Measurements from ENCODE around the gene CCDC43. TPM values are rescaled to one million over a fixed set of nuclear protein-coding genes. Genes with fewer than 3 reads are reported as not detected.
A peak's percentile ranks its signal among the peaks of the same experiment; 100 is the strongest.
"Not testable (repeated sequence)": the region's sequence is repeated elsewhere in the genome, so short reads cannot be mapped to it uniquely, and the experiment has no call there.

CCDC43 gene, protein sequence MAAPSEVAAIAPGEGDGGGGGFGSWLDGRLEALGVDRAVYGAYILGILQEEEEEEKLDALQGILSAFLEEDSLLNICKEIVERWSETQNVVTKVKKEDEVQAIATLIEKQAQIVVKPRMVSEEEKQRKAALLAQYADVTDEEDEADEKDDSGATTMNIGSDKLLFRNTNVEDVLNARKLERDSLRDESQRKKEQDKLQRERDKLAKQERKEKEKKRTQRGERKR
- 20.4 TPM for polyA plus RNA-seq (2012; ENCODE audit: missing spikeins)

DNA sequence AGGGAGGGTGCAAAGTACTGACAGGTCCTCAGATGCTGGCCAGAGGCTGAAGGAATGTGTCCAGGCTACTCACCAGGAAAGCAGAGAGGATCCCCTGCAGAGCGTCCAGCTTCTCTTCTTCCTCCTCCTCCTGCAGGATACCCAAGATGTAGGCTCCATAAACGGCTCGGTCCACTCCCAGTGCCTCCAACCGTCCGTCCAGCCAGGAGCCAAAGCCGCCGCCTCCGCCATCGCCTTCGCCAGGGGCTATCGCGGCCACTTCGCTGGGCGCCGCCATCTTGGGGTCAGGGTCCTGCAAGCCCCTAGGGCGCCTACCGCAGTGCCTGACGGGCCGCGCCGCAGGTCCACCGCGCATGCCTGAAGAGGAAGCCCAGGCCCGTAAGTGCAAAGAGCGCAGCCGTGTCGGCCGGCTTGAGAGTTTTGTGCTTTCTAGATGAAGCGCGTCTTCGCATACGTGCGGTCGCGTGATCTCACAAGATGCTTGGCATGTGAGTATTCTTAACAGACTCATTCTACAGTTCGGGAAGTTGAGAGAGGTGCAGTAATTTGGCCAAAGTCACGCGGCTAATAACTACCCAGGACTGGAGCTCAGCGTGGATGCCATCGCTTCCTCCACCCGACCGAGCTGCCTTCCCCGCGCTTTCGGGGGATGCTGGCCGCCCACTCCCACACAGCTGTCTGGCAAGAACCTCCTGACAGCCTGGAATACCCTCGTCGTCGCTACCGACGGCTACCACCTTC, at the start of gene CCDC43:
TSS of gene CCDC43 (minus strand) at position 300 of the 741 bp plus-strand sequence. CDS start at position 277, 23 bp downstream.
- peak; percentile 94 for FAIRE-seq
- TF ChIP-seq TAF1 (IDR thresholded peaks at IDR 0.05; ENCODE audit: borderline replicate concordance, low read depth, low read length) (peak; percentile 92), POLR2AphosphoS5 (IDR thresholded peaks at IDR 0.05; ENCODE audit: low read depth, low read length) (peak; percentile 87), POLR2A (IDR thresholded peaks at IDR 0.05; ENCODE audit: low read depth, low read length) (peak; percentile 93)
- peak; percentile 89 for DNase-seq (ENCODE audit: insufficient read length)

DNA sequence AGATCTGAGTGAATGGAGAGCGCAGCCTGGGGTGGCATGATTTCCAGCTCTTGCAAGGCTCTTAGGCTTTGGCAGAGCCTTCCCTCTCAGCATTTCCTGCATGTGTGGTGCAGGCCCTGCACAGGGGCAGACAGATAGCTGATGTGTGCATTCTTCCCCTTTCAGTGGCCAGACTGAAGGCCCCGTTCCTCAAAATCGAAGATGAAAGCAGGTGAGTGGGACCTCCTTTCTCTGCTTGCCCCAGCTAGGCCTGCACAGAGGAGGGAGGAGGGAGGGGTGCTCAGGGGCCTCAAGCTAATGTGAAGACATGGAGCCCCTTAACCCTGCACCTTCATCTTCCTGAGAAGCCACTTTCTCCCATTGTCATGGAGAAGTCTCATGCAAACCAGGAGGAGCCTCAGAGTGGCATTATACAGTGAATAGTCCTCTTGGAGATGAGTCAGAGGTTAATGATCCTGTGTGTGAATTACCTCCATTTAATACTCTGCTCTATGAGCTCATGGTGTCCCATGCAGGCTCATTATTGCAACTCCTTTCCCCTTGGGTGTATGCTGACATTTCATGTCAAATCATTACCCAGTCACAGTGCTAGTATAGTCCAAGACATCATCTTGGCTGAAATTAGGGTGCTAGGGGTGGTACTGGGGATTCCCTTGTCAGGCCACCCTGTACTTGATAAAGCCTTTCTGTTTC, 48.8 kb upstream of the CCDC43 start:
- FAIRE-seq (no peak), DNase-seq (ENCODE audit: insufficient read length) (no peak)
- no peak for TF ChIP-seq TAF1 (IDR thresholded peaks at IDR 0.05; ENCODE audit: borderline replicate concordance, low read depth, low read length)
- no peak for TF ChIP-seq POLR2A (IDR thresholded peaks at IDR 0.05; ENCODE audit: low read depth, low read length)
- TF ChIP-seq POLR2AphosphoS5 (IDR thresholded peaks at IDR 0.05; ENCODE audit: low read depth, low read length): no peak

DNA sequence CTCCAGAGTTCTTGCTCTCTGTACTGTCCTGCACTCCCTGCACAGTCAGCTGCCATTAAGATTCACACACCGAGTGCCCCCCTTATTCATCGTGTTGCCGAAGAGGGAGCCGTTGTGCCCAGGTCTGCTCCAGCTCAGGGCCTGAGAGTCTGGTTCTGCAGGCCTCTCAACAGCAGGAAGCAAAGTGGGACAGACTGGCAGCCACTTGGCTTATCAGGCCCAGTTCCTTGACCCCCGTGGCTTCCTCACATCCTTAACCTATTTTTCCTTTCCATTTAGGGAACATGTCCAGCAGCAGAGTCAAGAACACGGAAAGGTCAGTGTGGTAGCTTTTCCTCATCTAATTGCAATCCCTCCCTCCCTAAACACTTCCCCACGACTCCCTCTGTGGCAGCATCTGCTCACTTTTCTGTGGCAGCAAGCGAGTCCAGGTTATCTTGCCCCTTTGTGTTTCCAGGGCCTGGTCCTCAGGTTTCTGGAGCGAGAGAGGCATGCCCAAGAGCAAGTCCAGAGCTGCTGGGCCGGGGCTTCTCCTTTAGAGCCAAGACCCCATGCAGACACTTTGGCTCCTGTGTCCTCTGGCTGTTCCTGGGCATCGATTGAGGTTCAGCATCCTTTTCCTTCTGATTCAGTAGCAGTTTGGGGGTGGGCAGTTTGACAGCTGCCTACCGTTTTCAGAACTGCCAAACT, 47.1 kb upstream of the CCDC43 start:
- TF ChIP-seq POLR2A (IDR thresholded peaks at IDR 0.05; ENCODE audit: low read depth, low read length): no peak
- no peak for TF ChIP-seq TAF1 (IDR thresholded peaks at IDR 0.05; ENCODE audit: borderline replicate concordance, low read depth, low read length)
- no peak for TF ChIP-seq POLR2AphosphoS5 (IDR thresholded peaks at IDR 0.05; ENCODE audit: low read depth, low read length)
- FAIRE-seq (no peak), DNase-seq (ENCODE audit: insufficient read length) (no peak)

DNA sequence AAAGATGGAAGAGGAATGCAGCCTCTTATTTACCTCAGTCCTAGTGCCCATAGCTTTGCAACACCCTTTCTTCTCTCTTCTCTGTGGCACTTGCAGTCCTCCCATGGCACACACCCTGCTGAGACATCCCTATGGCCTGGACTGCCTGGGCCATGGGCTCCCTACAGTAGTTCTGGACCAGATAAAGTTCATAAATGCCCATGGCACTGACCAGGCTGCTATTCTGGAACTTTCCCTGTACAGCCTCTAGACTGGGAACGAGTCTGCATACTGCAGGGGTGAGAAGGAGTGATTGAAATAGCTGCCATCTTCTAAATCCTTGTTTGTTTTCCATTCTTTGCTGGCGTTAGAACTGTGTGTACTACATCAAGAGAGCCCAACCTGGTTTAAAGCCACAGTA, 44.7 kb upstream of the CCDC43 start:
- DNase-seq (ENCODE audit: insufficient read length): no peak
- no peak for TF ChIP-seq TAF1 (IDR thresholded peaks at IDR 0.05; ENCODE audit: borderline replicate concordance, low read depth, low read length)
- TF ChIP-seq POLR2AphosphoS5 (IDR thresholded peaks at IDR 0.05; ENCODE audit: low read depth, low read length): no peak
- TF ChIP-seq POLR2A (IDR thresholded peaks at IDR 0.05; ENCODE audit: low read depth, low read length): no peak
- FAIRE-seq: no peak

DNA sequence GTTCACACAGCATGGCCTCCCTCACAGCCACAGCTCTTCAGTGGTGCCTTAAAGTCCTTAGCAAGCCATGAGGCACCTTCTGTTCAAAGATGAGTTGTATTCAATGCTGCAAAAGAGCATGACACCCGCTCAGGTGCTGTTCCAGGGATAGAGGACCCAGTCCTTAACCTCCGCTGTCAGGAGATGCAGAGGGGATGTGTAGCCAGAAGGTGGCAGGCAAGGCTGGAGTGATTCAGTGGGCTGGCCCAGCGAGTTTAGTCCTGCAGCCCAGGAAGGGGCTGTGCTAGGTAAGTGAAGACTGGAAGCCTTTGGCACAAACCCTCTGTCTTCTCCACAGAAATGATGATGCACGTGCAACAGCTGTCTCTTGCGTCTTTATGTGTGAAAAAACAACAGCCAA, 44.2 kb upstream of the CCDC43 start:
- DNase-seq (ENCODE audit: insufficient read length): no peak
- no peak for FAIRE-seq
- TF ChIP-seq POLR2A (IDR thresholded peaks at IDR 0.05; ENCODE audit: low read depth, low read length): no peak
- TF ChIP-seq TAF1 (IDR thresholded peaks at IDR 0.05; ENCODE audit: borderline replicate concordance, low read depth, low read length): no peak
- TF ChIP-seq POLR2AphosphoS5 (IDR thresholded peaks at IDR 0.05; ENCODE audit: low read depth, low read length): no peak

DNA sequence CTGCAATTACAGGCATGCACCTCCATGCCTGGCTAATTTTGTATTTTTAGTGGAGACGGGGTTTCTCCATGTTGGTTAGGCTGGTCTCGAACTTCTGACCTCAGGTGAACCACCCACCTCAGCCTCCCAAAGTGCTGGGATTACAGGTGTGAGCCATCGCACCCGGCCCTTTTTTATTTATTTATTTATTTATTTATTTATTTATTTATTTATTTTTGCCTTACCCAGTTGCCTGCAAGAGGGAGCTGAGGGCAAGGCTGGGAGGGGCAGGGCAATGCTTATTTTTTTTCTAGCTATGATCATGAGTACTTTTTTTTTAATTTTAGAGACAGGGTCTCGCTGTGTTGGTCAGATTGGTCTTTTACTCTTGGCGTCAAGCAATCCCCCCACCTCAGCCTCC, 36.5 kb upstream of the CCDC43 start:
- FAIRE-seq; DNase-seq (ENCODE audit: insufficient read length): not testable (repeated sequence)

DNA sequence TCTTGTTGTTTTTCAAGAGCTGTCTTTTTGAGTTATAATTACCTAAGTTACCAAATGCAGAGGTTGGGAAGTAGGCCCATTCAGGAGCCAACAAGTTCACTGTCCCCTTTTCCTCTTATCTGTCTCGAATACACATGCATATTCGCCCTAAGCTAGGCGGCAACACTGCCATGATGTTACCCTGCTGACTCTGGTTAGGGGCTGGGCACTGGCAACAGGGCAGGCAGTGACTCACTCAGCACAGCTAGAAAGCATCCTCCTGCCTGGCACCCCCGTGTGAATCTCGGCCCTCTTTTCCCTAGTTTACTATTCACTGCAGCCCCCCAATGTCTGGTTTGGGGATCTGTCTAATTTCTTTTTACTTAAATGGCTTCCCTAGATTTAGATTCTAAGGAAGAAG, 32.7 kb upstream of the CCDC43 start:
- FAIRE-seq (no peak), DNase-seq (ENCODE audit: insufficient read length) (no peak)
- no peak for TF ChIP-seq POLR2AphosphoS5 (IDR thresholded peaks at IDR 0.05; ENCODE audit: low read depth, low read length)
- no peak for TF ChIP-seq POLR2A (IDR thresholded peaks at IDR 0.05; ENCODE audit: low read depth, low read length)
- TF ChIP-seq TAF1 (IDR thresholded peaks at IDR 0.05; ENCODE audit: borderline replicate concordance, low read depth, low read length): no peak

DNA sequence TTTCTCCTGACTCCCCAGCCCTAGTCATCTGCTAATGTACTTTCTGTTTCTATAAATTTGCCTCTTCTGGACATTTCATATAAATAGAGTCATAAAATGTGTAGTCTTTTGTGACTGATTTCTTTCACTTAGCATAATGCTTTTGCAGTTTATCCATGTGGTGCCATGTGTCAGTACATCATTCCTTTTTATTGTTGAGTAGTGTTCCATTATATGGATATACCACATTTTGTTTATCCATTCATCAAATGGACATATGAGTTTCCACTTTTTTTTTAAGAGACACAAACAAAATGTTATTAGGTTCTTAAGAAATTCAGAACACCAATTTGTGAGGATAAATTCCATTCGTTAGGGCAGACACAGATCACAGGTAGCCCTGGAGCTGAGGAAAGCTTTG, 29.9 kb upstream of the CCDC43 start:
- FAIRE-seq: no peak
- DNase-seq (ENCODE audit: insufficient read length): no peak
- TF ChIP-seq POLR2AphosphoS5 (IDR thresholded peaks at IDR 0.05; ENCODE audit: low read depth, low read length) (no peak), TAF1 (IDR thresholded peaks at IDR 0.05; ENCODE audit: borderline replicate concordance, low read depth, low read length) (no peak), POLR2A (IDR thresholded peaks at IDR 0.05; ENCODE audit: low read depth, low read length) (no peak)

DNA sequence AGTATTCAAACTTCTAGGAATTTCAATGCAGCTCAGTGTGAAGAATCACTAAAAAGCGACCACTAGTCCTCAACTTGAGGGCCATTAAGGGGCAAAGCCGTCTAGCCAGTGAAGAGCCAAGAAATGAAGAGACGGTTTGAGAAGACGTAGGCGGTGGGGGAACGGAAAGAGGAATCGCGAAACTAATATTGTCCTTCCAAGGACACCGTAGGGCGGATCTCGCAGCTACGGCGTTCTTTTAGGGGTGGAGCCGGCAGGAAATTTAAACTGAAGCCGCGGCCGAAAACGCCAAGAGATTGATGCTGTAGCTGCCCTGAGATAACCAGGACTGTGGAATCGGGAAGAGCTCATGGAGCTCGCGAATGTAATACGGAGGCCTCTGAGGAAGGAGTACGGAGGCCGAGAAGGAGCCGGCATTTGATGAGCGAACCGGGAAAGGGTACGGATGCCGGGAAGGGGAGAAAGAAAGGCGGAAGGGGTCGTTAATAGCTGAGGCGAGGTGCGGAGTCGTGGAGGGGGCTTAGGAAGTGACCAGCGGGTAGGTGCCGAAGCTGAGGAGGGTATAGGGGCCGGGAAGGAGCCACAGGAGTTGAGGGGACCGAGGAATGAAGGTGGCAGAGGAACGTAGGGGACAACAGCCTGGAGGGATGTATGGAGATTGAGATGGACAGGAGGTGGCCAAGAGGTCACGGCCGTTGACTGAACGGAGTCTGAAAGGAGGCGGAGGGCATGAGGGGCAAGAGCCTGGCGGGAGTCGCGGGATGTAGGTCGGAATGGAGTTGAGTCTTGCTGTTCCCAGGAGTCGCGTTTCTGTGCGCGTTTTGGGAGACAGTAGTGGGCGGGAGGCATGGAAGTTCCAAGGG, 19.1 kb upstream of the CCDC43 start, which contains the start of gene DBF4B:
TSS of gene DBF4B (plus strand) at position 265 of the 863 bp plus-strand sequence. CDS start at position 421, 156 bp downstream.
- TF ChIP-seq POLR2A (IDR thresholded peaks at IDR 0.05; ENCODE audit: low read depth, low read length) (peak; percentile 55; the same call in 1 of the 2 replicates), TAF1 (IDR thresholded peaks at IDR 0.05; ENCODE audit: borderline replicate concordance, low read depth, low read length) (no peak; the same call in 1 of the 2 replicates), POLR2AphosphoS5 (IDR thresholded peaks at IDR 0.05; ENCODE audit: low read depth, low read length) (peak; percentile 30; the same call in 1 of the 2 replicates)
- DNase-seq (ENCODE audit: insufficient read length): peak; percentile 79
- FAIRE-seq: peak; percentile 92

DNA sequence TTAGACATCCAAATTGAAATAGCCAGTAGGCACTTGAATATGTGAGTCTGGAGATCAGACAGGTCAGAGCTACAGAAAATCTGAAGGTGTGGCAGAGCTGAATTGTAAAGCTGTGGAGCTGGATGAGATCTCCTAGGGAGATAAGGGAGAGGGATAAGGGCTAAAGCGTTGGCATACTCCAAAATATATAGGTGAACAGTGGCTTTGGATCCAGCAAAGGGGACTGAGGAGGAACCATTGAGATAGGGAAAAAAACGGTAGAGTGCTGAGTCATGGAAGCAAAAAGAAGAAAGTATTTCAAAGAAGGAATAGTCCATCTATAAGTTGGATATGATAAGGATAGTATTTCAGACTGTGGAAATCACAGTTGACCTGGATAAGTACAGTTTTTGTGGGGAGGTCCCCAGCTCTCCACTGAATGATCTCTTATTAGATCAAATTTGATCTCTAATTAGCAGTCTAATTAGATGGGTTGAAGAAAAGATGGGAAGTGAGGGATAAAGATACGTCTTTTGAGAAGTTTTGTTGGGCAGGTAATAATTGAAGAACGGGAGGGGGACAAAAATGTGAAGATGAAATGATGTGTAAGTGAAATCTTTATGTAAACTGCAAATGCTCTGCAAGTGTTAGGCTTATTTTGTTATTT, 18.3 kb upstream of the CCDC43 start:
- TF ChIP-seq TAF1 (IDR thresholded peaks at IDR 0.05; ENCODE audit: borderline replicate concordance, low read depth, low read length) (no peak), POLR2A (IDR thresholded peaks at IDR 0.05; ENCODE audit: low read depth, low read length) (no peak), POLR2AphosphoS5 (IDR thresholded peaks at IDR 0.05; ENCODE audit: low read depth, low read length) (no peak)
- FAIRE-seq (no peak), DNase-seq (ENCODE audit: insufficient read length) (no peak)

DNA sequence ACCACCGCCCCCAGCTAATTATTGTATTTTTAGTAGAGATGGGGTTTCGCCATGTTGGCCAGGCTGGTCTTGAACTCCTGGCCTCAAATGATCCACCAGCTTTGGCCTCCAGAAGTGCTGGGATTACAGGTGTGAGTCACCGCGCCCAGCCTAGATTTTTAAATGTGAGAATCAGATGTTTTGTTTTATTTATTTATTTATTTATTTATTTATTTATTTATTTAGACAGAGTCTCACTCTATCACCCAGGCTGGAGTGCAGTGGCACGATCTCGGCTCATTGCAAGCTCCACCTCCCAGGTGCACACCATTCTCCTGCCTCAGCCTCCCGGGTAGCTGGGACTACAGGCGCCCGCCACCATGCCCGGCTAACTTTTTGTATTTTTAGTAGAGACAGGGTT, 10.7 kb upstream of the CCDC43 start:
- not testable (repeated sequence) for DNase-seq (ENCODE audit: insufficient read length); FAIRE-seq
